K562 (cell line): ENCODE data around the gene PRR7. TPM values are rescaled to one million over a fixed set of nuclear protein-coding genes. Genes with fewer than 3 reads are reported as not detected.
A peak's percentile ranks its signal among the peaks of the same experiment; 100 is the strongest.

ENCODE experiments used
- CBX1 ChIP-seq: sonication (generic); IDR thresholded peaks from 2 replicates; pipeline ENCODE4 v1.6.1; 2016; ENCODE audit warnings: antibody characterized with exemption, low read depth, mild to moderate bottlenecking
- CBX5 ChIP-seq: IDR thresholded peaks from 2 replicates; pipeline ENCODE4 v1.6.1; 2014; ENCODE audit warnings: low read depth, borderline replicate concordance
- CHCHD3 ChIP-seq: fragments of 250-450 bp; sonication (Bioruptor Pico); IDR thresholded peaks from 2 replicates; pipeline ENCODE4 v2.1.2; 2022; ENCODE audit warnings: mild to moderate bottlenecking
- CTCF ChIP-seq, 3 experiments: IDR thresholded peaks in 2 of 3; conservative IDR thresholded peaks in 1 of 3; 2 replicates each; pipeline ENCODE4 v1.5.1; 2011 to 2012; ENCODE audit warnings: low read length in 3 of 3, mild to moderate bottlenecking in 3 of 3, control low read depth in 2 of 3, improper control_type of control experiment in 1 of 3, inconsistent platforms in 1 of 3, low read depth in 1 of 3, mixed read lengths in 1 of 3, moderate library complexity in 1 of 3; ENCODE audit not compliant: insufficient read depth in 2 of 3
- DIDO1 ChIP-seq: fragments of 450-650 bp; IDR thresholded peaks from 2 replicates; pipeline ENCODE4 v1.6.1; 2016; ENCODE audit warnings: low read depth, missing biosample characterization, missing genetic modification characterization
- HDGF ChIP-seq: fragments of 450-650 bp; IDR thresholded peaks from 2 replicates; pipeline ENCODE4 v1.6.1; 2016
- HLTF ChIP-seq: fragments of 450-650 bp; IDR thresholded peaks from 2 replicates; pipeline ENCODE4 v1.6.1; 2016
- MEIS2 ChIP-seq: fragments of 450-650 bp; IDR thresholded peaks from 2 replicates; pipeline ENCODE4 v1.6.1; 2014; ENCODE audit warnings: mild to moderate bottlenecking; ENCODE audit not compliant: partially characterized antibody
- NCOA1 ChIP-seq: fragments of 450-650 bp; IDR thresholded peaks from 2 replicates; pipeline ENCODE4 v1.6.1; 2016; ENCODE audit warnings: low read depth
- NEUROD1 ChIP-seq: fragments of 150-350 bp; IDR thresholded peaks from 2 replicates; pipeline ENCODE4 v1.6.1; 2014; ENCODE audit warnings: borderline replicate concordance, low read length, low read depth; ENCODE audit not compliant: partially characterized antibody
- POLR2B ChIP-seq: fragments of 450-650 bp; IDR thresholded peaks from 2 replicates; pipeline ENCODE4 v1.6.1; 2018; ENCODE audit warnings: low read depth; ENCODE audit not compliant: partially characterized antibody
- RREB1 ChIP-seq: fragments of 250-450 bp; sonication (Bioruptor Pico); IDR thresholded peaks from 2 replicates; pipeline ENCODE4 v1.4.0; 2020
- SIN3A ChIP-seq, 2 experiments: fragments of 150-350 bp in 1 of 2; IDR thresholded peaks; 2 replicates each; pipeline ENCODE4 v1.6.1; 2011 to 2016; ENCODE audit warnings: borderline replicate concordance in 2 of 2, low read depth in 2 of 2, low read length in 2 of 2, mild to moderate bottlenecking in 2 of 2, moderate library complexity in 2 of 2; ENCODE audit not compliant: control insufficient read depth in 1 of 2
- SIX5 ChIP-seq, 2 experiments: IDR thresholded peaks; 2 replicates each; pipeline ENCODE4 v1.6.1; 2011; ENCODE audit warnings: low read length in 2 of 2, borderline replicate concordance in 1 of 2, low read depth in 1 of 2, mild to moderate bottlenecking in 1 of 2, moderate library complexity in 1 of 2; ENCODE audit not compliant: insufficient read depth in 1 of 2
- SMARCE1 ChIP-seq: fragments of 450-650 bp; IDR thresholded peaks from 2 replicates; pipeline ENCODE4 v1.7.1; 2016; ENCODE audit warnings: mild to moderate bottlenecking
- TAF1 ChIP-seq: IDR thresholded peaks from 2 replicates; pipeline ENCODE4 v1.6.1; 2011; ENCODE audit warnings: mild to moderate bottlenecking, low read length, moderate library complexity; ENCODE audit not compliant: insufficient read depth, control insufficient read depth, severe bottlenecking; ENCODE audit errors: extremely low read depth
- TBL1XR1 ChIP-seq, 2 experiments: IDR thresholded peaks; 2 replicates each; pipeline ENCODE4 v1.6.1; 2012; ENCODE audit warnings: improper control_type of control experiment in 2 of 2, low read length in 2 of 2, mild to moderate bottlenecking in 1 of 2
- TCF7 ChIP-seq: sonication (generic); IDR thresholded peaks from 2 replicates; pipeline ENCODE4 v1.6.1; 2016; ENCODE audit warnings: antibody characterized with exemption, borderline replicate concordance
- ZNF124 ChIP-seq: sonication (generic); formaldehyde crosslinking; IDR thresholded peaks from 2 replicates; pipeline ENCODE4 v1.8.1; 2022; ENCODE audit warnings: missing genetic modification reagents
- ZNF134 ChIP-seq: fragments of 250-450 bp; sonication (Bioruptor Pico); conservative IDR thresholded peaks from 2 replicates; pipeline ENCODE4 v1.4.0; 2020
- ZNF586 ChIP-seq: fragments of 450-650 bp; formaldehyde crosslinking; conservative IDR thresholded peaks from 2 replicates; pipeline ENCODE4 v1.4.0; 2020; ENCODE audit warnings: mild to moderate bottlenecking, moderate library complexity
- polyA plus RNA-seq, 8 experiments: library from polyadenylated mRNA; depleted of rRNA in 4 of 8; stranded (reverse) in 5 of 8; unstranded in 3 of 8; fragments of >200 nt; fragmentation: Nextera tagmentation in 2 of 8; fragmentation: Illumina TruSeq in 1 of 8; extraction: Ambion mirVana in 2 of 8; extraction: Trizol in 1 of 8; gene quantifications; 2 replicates each; pipeline versions ENCODE4 v1.2.1 to v1.2.3, GENCODE V29; 2011 to 2014; ENCODE audit warnings: inconsistent platforms in 1 of 8, missing spikeins in 1 of 8
- total RNA-seq, 7 experiments: library from RNA; depleted of rRNA in 6 of 7; stranded (reverse); fragments of >200 nt in 6 of 7; fragmentation: Illumina TruSeq in 2 of 7; extraction: Trizol in 2 of 7; gene quantifications; 2 replicates each; pipeline versions ENCODE4 v1.2.1 to v1.2.3, GENCODE V29; 2011 to 2021; ENCODE audit warnings: low replicate concordance in 1 of 7

Gene PRR7
- total and polyA plus RNA-seq, 9 of the 15 experiments (the other 6 are each of a cell fraction or from before 2014, with no cell fraction given): 0.80 to 11.3 (median 10.4) TPM; not detected in 4

DNA sequence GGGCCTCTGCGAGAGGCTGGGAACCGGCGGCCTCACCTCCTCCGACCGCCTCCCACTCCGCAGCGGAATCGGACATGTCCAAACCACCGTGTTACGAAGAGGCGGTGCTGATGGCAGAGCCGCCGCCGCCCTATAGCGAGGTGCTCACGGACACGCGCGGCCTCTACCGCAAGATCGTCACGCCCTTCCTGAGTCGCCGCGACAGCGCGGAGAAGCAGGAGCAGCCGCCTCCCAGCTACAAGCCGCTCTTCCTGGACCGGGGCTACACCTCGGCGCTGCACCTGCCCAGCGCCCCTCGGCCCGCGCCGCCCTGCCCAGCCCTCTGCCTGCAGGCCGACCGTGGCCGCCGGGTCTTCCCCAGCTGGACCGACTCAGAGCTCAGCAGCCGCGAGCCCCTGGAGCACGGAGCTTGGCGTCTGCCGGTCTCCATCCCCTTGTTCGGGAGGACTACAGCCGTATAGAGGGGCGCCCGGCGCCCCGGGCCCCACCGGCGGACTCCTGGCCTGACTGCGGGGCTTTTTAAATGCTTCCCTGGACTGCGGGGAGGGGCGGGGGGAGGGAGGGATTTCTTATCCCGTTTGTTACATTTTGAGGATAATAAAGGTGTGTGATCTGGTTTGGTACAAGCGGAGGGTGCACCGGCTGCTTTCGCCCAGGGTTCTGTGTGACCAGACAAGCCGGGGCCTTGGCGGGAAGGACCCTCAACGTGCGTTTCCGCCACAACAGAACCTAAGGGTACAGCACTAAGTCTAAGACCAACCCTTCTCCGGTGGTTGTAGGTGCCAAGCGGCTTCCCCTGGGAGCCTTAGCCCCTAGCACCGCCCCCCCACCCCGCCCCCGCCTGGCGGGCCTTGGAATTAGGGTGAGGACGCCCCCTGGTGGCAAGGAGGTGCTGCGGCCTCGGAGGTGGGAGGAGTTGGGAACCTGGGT, 9.3 kb downstream of the PRR7 start (continued):
- TF ChIP-seq CBX5 (0 out of 2 replicates have a peak, but pooled peaks have one; percentile 15), HDGF (no peak), POLR2B (peak; percentile 31), DIDO1 (tag) (no peak), MEIS2 (no peak), SIN3A (IDR thresholded peaks at IDR 0.05; ENCODE audit: borderline replicate concordance in 2 of 2, control insufficient read depth in 1 of 2, low read depth in 2 of 2, low read length in 2 of 2) (peak; percentile 50 to 60; a peak in 1 of 4 replicates), TBL1XR1 (IDR thresholded peaks at IDR 0.05; ENCODE audit: low read length in 2 of 2) (0 out of 4 replicates have a peak, but pooled peaks of 1 of the 2 experiments have one; percentile 46), CTCF (IDR thresholded peaks at IDR 0.05 in 2 of 3, conservative IDR thresholded peaks at IDR 0.05 in 1 of 3; ENCODE audit: insufficient read depth in 2 of 3, low read depth in 1 of 3, low read length in 3 of 3) (peak; percentile 87 to 99 (median 99)), TCF7 (0 out of 2 replicates have a peak, but pooled peaks have one; percentile 20), TAF1 (peak; percentile 36), ZNF586 (CRISPR knock-in tag) (no peak), ZNF134 (no peak), ZNF124 (CRISPR knock-in tag) (no peak), NCOA1 (no peak), CBX1 (no peak; the same call in none of the 2 replicates), SIX5 (IDR thresholded peaks at IDR 0.05; ENCODE audit: borderline replicate concordance in 1 of 2, insufficient read depth in 1 of 2, low read depth in 1 of 2, low read length in 2 of 2) (no peak), RREB1 (no peak), HLTF (no peak), SMARCE1 (no peak; the same call in 1 of the 2 replicates), NEUROD1 (peak; percentile 26), CHCHD3 (no peak)
